HepG2 (cell line): ENCODE measurements around the gene PROCR.

Experiments used
- CTCF ChIP-seq: sonication (generic); formaldehyde crosslinking; IDR thresholded peaks from 2 replicates; pipeline ENCODE4 v1.5.0; 2020; ENCODE audit warnings: mild to moderate bottlenecking, missing genetic modification reagents, moderate library complexity
- FOSL1 ChIP-seq: sonication (generic); formaldehyde crosslinking; IDR thresholded peaks from 2 replicates; pipeline ENCODE4 v1.9.0; 2021; ENCODE audit warnings: missing genetic modification reagents, borderline replicate concordance
- NR2C2 ChIP-seq: sonication (generic); formaldehyde crosslinking; IDR thresholded peaks from 2 replicates; pipeline ENCODE4 v1.4.0; 2020; ENCODE audit warnings: missing genetic modification reagents, mild to moderate bottlenecking, moderate library complexity, borderline replicate concordance
- RAD51 ChIP-seq: fragments of 450-650 bp; IDR thresholded peaks from 2 replicates; pipeline ENCODE4 v1.6.1; 2016; ENCODE audit warnings: borderline replicate concordance
- RBM39 ChIP-seq: fragments of 200-400 bp; formaldehyde crosslinking; IDR thresholded peaks from one replicate; pipeline ENCODE4 v1.6.1; 2018; ENCODE audit warnings: antibody characterized with exemption, mild to moderate bottlenecking, low read depth, low read length; ENCODE audit not compliant: poor library complexity, severe bottlenecking
- SPEN ChIP-seq: sonication (generic); formaldehyde crosslinking; IDR thresholded peaks from 2 replicates; pipeline ENCODE4 v1.5.1; 2020; ENCODE audit warnings: low read depth, mild to moderate bottlenecking, missing genetic modification reagents
- ZBTB3 ChIP-seq: sonication (generic); formaldehyde crosslinking; IDR thresholded peaks from 2 replicates; pipeline ENCODE4 v1.4.0; 2020; ENCODE audit warnings: low read depth, mild to moderate bottlenecking, moderate library complexity, missing genetic modification reagents, borderline replicate concordance
- ZFP41 ChIP-seq: sonication (generic); formaldehyde crosslinking; IDR thresholded peaks from 2 replicates; pipeline ENCODE4 v1.4.0; 2020; ENCODE audit warnings: mild to moderate bottlenecking, missing genetic modification reagents, borderline replicate concordance
- ZNF230 ChIP-seq: sonication (generic); formaldehyde crosslinking; IDR thresholded peaks from 2 replicates; pipeline ENCODE4 v1.4.0; 2020; ENCODE audit warnings: mild to moderate bottlenecking, missing genetic modification reagents
- TF ChIP-seq, protein P1 (sequence below): sonication (generic); formaldehyde crosslinking; IDR thresholded peaks from 2 replicates; pipeline ENCODE4 v1.4.0; 2020; ENCODE audit warnings: low read depth, mild to moderate bottlenecking, missing genetic modification reagents
- TF ChIP-seq, protein P2 (sequence below): sonication (generic); formaldehyde crosslinking; conservative IDR thresholded peaks from 2 replicates; pipeline ENCODE4 v1.8.0; 2022; ENCODE audit warnings: low read depth, missing genetic modification reagents

GRCh38 chr20:35171753-35172433 lies at the start of gene PROCR:
- TF ChIP-seq, protein P1, sequence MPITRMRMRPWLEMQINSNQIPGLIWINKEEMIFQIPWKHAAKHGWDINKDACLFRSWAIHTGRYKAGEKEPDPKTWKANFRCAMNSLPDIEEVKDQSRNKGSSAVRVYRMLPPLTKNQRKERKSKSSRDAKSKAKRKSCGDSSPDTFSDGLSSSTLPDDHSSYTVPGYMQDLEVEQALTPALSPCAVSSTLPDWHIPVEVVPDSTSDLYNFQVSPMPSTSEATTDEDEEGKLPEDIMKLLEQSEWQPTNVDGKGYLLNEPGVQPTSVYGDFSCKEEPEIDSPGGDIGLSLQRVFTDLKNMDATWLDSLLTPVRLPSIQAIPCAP (CRISPR knock-in tag), result no peak
- TF ChIP-seq FOSL1, result no peak
- TF ChIP-seq CTCF, result no peak
- no peak for TF ChIP-seq ZBTB3 (CRISPR knock-in tag)
- TF ChIP-seq SPEN (CRISPR knock-in tag), result no peak
- no peak for TF ChIP-seq ZFP41
- TF ChIP-seq RAD51, result no peak
- TF ChIP-seq RBM39, result no peak
- TF ChIP-seq, protein P2, sequence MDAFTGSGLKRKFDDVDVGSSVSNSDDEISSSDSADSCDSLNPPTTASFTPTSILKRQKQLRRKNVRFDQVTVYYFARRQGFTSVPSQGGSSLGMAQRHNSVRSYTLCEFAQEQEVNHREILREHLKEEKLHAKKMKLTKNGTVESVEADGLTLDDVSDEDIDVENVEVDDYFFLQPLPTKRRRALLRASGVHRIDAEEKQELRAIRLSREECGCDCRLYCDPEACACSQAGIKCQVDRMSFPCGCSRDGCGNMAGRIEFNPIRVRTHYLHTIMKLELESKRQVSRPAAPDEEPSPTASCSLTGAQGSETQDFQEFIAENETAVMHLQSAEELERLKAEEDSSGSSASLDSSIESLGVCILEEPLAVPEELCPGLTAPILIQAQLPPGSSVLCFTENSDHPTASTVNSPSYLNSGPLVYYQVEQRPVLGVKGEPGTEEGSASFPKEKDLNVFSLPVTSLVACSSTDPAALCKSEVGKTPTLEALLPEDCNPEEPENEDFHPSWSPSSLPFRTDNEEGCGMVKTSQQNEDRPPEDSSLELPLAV (CRISPR knock-in tag), result no peak
- no peak for TF ChIP-seq NR2C2
- TF ChIP-seq ZNF230 (CRISPR knock-in tag), result no peak
